Measurements from ENCODE around the gene LYPD6B.

The LYPD6B gene

GRCh38 chr2:149021271-149021719, 17.2 kb upstream of the LYPD6B start:
- Mint-ChIP-seq H3K4me3 (no peak overlapping the region), H3K9me3 (no peaks in the 10 kb centered on the region), H3K27me3 (ENCODE audit: low read depth) (peaks cover 1% of the 10 kb centered on the region), H3K36me3 (ENCODE audit: low read depth) (peaks cover 2% of the 10 kb centered on the region), H3K4me1 (ENCODE audit: low read depth) (peaks cover 7% of the 10 kb centered on the region), H3K27ac (no peak overlapping the region)

DNA sequence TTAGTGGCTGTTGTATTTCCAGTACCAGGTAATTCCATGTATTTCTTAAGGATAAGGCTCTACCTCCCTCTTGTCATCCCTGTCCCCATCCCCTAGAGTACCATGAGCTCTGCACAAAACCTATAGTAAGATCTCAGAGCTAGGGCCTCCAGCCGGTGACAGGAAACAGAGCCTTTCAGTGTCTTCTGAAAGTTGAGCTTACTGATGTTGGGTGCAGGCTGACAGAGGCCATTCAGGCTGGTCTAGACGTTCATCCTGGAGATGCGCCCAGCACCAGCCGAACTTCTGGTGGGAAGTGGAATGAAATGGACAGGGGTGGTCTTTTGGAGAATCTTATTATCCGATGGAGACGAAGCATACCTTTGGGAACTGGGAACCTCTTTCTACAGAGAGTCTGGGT, 16.7 kb upstream of the LYPD6B start:
- no peaks in the 10 kb centered on the region for H3K9me3 Mint-ChIP-seq
- peaks cover 2% of the 10 kb centered on the region for H3K36me3 Mint-ChIP-seq (ENCODE audit: low read depth)
- no peak overlapping the region for H3K4me3 Mint-ChIP-seq
- no peak overlapping the region for H3K27ac Mint-ChIP-seq
- H3K4me1 Mint-ChIP-seq (ENCODE audit: low read depth): peaks cover 7% of the 10 kb centered on the region
- H3K27me3 Mint-ChIP-seq (ENCODE audit: low read depth): peaks cover 4% of the 10 kb centered on the region

DNA sequence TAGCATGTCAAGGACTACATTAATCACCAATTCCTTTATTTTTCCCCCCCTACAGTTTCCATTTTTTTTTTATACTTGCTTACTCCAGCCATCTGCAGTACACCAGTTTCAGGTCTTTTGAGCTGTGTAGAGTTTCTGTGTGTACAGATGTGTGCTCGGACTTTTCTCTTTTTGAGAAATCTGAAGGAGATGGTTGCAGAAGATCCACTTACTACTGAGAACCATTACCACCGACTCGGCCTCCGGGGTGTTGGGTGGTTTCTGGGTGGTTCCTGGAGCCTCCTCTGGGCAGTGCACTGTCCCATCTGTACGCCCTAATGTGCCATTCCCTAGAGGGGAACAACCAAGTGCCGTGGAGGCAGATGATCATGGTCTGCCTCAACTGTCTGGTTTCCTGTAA, 15.4 kb upstream of the LYPD6B start:
- Mint-ChIP-seq H3K9me3 (no peaks in the 10 kb centered on the region), H3K4me1 (ENCODE audit: low read depth) (no peaks in the 10 kb centered on the region), H3K4me3 (no peak overlapping the region), H3K27ac (no peak overlapping the region), H3K27me3 (ENCODE audit: low read depth) (peaks cover 4% of the 10 kb centered on the region), H3K36me3 (ENCODE audit: low read depth) (peaks cover 2% of the 10 kb centered on the region)

- Mint-ChIP-seq H3K9me3 (no peaks in the 10 kb centered on the region), H3K27me3 (ENCODE audit: low read depth) (peaks cover 4% of the 10 kb centered on the region), H3K27ac (no peak overlapping the region)
Observed at GRCh38 chr2:149027590-149028250, 10.8 kb upstream of the LYPD6B start.

GRCh38 chr2:149028377-149028776, 10.1 kb upstream of the LYPD6B start:
- Mint-ChIP-seq H3K9me3 (no peaks in the 10 kb centered on the region), H3K36me3 (ENCODE audit: low read depth) (no peaks in the 10 kb centered on the region), H3K4me3 (no peak overlapping the region), H3K4me1 (ENCODE audit: low read depth) (peaks cover 5% of the 10 kb centered on the region), H3K27ac (no peak overlapping the region), H3K27me3 (ENCODE audit: low read depth) (peaks cover 5% of the 10 kb centered on the region)

More at GRCh38 chr2:149027590-149028250, 10.8 kb upstream of the LYPD6B start:
- Mint-ChIP-seq H3K4me1 (ENCODE audit: low read depth) (peaks cover 5% of the 10 kb centered on the region), H3K4me3 (no peak overlapping the region), H3K36me3 (ENCODE audit: low read depth) (peaks cover 2% of the 10 kb centered on the region)

GRCh38 chr2:149028891-149029290, 9.6 kb upstream of the LYPD6B start:
- peaks cover 9% of the 10 kb centered on the region for H3K27me3 Mint-ChIP-seq (ENCODE audit: low read depth)
- no peak overlapping the region for H3K4me3 Mint-ChIP-seq
- H3K36me3 Mint-ChIP-seq (ENCODE audit: low read depth): no peaks in the 10 kb centered on the region
- H3K27ac Mint-ChIP-seq: no peak overlapping the region
- H3K4me1 Mint-ChIP-seq (ENCODE audit: low read depth): peaks cover 5% of the 10 kb centered on the region
- no peaks in the 10 kb centered on the region for H3K9me3 Mint-ChIP-seq

GRCh38 chr2:149029307-149029965, 9.1 kb upstream of the LYPD6B start:
- peaks cover 5% of the 10 kb centered on the region for H3K4me1 Mint-ChIP-seq (ENCODE audit: low read depth)
- H3K36me3 Mint-ChIP-seq (ENCODE audit: low read depth): no peaks in the 10 kb centered on the region
- no peaks in the 10 kb centered on the region for H3K9me3 Mint-ChIP-seq
- peaks cover 9% of the 10 kb centered on the region for H3K27me3 Mint-ChIP-seq (ENCODE audit: low read depth)
- H3K27ac Mint-ChIP-seq: no peak overlapping the region
- no peak overlapping the region for H3K4me3 Mint-ChIP-seq

GRCh38 chr2:149031396-149031795, 7.1 kb upstream of the LYPD6B start:
- Mint-ChIP-seq H3K9me3 (no peaks in the 10 kb centered on the region), H3K27me3 (ENCODE audit: low read depth) (peaks cover 9% of the 10 kb centered on the region), H3K27ac (no peak overlapping the region), H3K36me3 (ENCODE audit: low read depth) (no peaks in the 10 kb centered on the region), H3K4me3 (no peak overlapping the region), H3K4me1 (ENCODE audit: low read depth) (peaks cover 5% of the 10 kb centered on the region)

DNA sequence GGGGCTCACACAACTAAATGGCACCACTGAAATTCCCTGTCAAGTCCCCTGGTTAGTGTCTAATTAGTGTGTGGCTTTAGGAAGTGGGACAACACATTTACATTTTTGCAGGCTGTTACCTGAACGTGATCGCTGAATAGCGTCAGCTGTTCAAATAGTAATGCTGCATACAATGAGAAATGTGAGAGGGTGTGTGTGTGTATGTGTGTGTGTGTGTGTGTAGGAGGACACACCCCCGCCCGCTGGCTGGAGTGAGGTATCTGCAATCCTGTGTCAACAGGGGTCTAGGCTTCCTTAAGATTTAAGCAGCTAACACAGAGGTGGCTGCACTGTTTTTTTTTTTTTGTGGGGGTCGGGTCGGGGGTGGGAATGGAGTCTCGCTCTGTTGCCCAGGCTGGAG, 4.8 kb upstream of the LYPD6B start:
- H3K4me1 Mint-ChIP-seq (ENCODE audit: low read depth): peaks cover 5% of the 10 kb centered on the region
- H3K4me3 Mint-ChIP-seq: no peak overlapping the region
- no peaks in the 10 kb centered on the region for H3K9me3 Mint-ChIP-seq
- H3K27me3 Mint-ChIP-seq (ENCODE audit: low read depth): peaks cover 27% of the 10 kb centered on the region
- no peaks in the 10 kb centered on the region for H3K36me3 Mint-ChIP-seq (ENCODE audit: low read depth)
- H3K27ac Mint-ChIP-seq: no peak overlapping the region

GRCh38 chr2:149034406-149034805, 4.1 kb upstream of the LYPD6B start:
- H3K27ac Mint-ChIP-seq: no peak overlapping the region
- no peaks in the 10 kb centered on the region for H3K9me3 Mint-ChIP-seq
- H3K27me3 Mint-ChIP-seq (ENCODE audit: low read depth): peaks cover 33% of the 10 kb centered on the region
- H3K4me3 Mint-ChIP-seq: no peak overlapping the region
- H3K36me3 Mint-ChIP-seq (ENCODE audit: low read depth): no peaks in the 10 kb centered on the region
- peaks cover 5% of the 10 kb centered on the region for H3K4me1 Mint-ChIP-seq (ENCODE audit: low read depth)

GRCh38 chr2:149036507-149037293, 1.8 kb upstream of the LYPD6B start:
- peaks cover 3% of the 10 kb centered on the region for H3K4me1 Mint-ChIP-seq (ENCODE audit: low read depth)
- no peak overlapping the region for H3K27ac Mint-ChIP-seq
- H3K9me3 Mint-ChIP-seq: no peaks in the 10 kb centered on the region
- H3K4me3 Mint-ChIP-seq: no peak overlapping the region
- peaks cover 55% of the 10 kb centered on the region for H3K27me3 Mint-ChIP-seq (ENCODE audit: low read depth)
- no peaks in the 10 kb centered on the region for H3K36me3 Mint-ChIP-seq (ENCODE audit: low read depth)

- no peaks in the 10 kb centered on the region for H3K4me1 Mint-ChIP-seq (ENCODE audit: low read depth)
- no peaks in the 10 kb centered on the region for H3K36me3 Mint-ChIP-seq (ENCODE audit: low read depth)
- H3K9me3 Mint-ChIP-seq: no peaks in the 10 kb centered on the region
- no peak overlapping the region for H3K27ac Mint-ChIP-seq
- H3K4me3 Mint-ChIP-seq: no peak overlapping the region
- H3K27me3 Mint-ChIP-seq (ENCODE audit: low read depth): peaks cover 63% of the 10 kb centered on the region
Observed at GRCh38 chr2:149037851-149038250, 648 bp upstream of the LYPD6B start.

DNA sequence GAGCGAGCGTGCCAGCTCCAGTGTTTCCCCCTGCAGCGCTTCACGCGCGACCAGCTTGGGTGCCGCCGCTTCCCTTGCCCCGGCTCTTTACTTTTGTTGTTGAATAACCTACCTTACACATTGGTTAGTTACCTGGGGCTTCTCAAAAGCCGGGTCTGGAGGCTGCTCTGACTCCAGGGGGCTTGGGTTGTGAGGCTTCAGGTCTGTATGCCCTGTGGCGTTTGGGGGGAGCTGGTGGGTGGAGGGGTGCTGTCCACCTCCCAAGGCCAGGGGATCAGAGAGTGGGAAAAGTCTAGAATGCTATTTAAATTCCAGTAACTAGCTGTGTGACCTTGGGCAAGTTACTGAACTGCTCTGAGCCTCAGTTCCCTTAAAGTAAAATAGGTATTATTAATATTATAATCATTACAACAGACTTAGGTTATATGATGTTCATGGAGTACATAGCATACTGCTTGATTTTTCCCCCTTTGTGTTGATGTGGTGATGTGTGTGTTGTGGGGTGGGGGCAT, 770 bp downstream of the LYPD6B start:
- Mint-ChIP-seq H3K27me3 (ENCODE audit: low read depth) (peaks cover 69% of the 10 kb centered on the region), H3K27ac (no peak overlapping the region), H3K36me3 (ENCODE audit: low read depth) (no peaks in the 10 kb centered on the region), H3K4me3 (no peak overlapping the region), H3K9me3 (no peaks in the 10 kb centered on the region), H3K4me1 (ENCODE audit: low read depth) (no peaks in the 10 kb centered on the region)

DNA sequence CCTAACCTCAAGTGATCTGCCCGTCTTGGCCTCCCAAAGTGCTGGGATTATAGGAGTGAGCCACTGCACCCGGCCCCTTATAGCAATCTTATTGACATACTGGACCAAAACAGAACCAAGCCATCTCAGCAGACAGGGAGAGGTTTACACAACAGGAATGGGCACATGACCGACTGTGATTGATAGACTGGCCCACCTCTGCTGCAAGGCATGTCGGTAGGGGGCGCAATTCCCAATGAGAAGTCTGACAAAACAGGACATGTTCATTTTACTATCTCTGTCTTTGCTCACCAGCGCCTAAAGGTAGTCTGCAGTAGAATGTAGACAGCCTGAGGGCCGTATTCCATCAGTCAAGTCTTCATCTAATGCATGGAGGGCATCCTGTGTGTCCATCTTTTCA, 2.0 kb downstream of the LYPD6B start:
- Mint-ChIP-seq H3K36me3 (ENCODE audit: low read depth) (no peaks in the 10 kb centered on the region), H3K4me1 (ENCODE audit: low read depth) (no peaks in the 10 kb centered on the region), H3K9me3 (no peaks in the 10 kb centered on the region), H3K27me3 (ENCODE audit: low read depth) (peaks cover 81% of the 10 kb centered on the region), H3K27ac (no peak overlapping the region), H3K4me3 (no peak overlapping the region)

Data from T-helper 1 cell treated with Interleukin-12 subunit alpha and Interleukin-12 subunit beta and Interleukin-4 antibody, amounts not matched to agents 30 μg/mL and 1 μg/mL, for 36 hours (primary cell).